Memory B cell (primary cell): Measurements from ENCODE around the gene KPTN.
A peak's percentile ranks its signal among the peaks of the same experiment; 100 is the strongest.

Source experiments
- ATAC-seq: fragments of 150-1000 bp; cut with Tn5 transposase; 2 replicates; pipeline ENCODE4 v1.10.0; 2021; ENCODE audit warnings: low read depth, mild to moderate bottlenecking, moderate library complexity
- DNase-seq, 2 donors: peaks; one replicate each; pipeline ENCODE4 v3.0.0; 2022; ENCODE audit warnings: low spot score in 2 of 2
- H3K27ac Mint-ChIP-seq: one replicate; pipeline ENCODE4 v1.8.0; 2022; ENCODE audit warnings: mild to moderate bottlenecking, moderate library complexity, mixed read lengths
- H3K27me3 Mint-ChIP-seq: one replicate; pipeline ENCODE4 v1.8.0; 2022; ENCODE audit warnings: mixed read lengths
- H3K36me3 Mint-ChIP-seq: one replicate; pipeline ENCODE4 v1.8.0; 2022; ENCODE audit warnings: mild to moderate bottlenecking, mixed read lengths
- H3K4me1 Mint-ChIP-seq: one replicate; pipeline ENCODE4 v1.8.0; 2022; ENCODE audit warnings: mixed read lengths
- H3K4me3 Mint-ChIP-seq: one replicate; pipeline ENCODE4 v1.8.0; 2022; ENCODE audit warnings: mild to moderate bottlenecking, moderate library complexity, mixed read lengths
- H3K9me3 Mint-ChIP-seq: one replicate; pipeline ENCODE4 v1.8.0; 2022; ENCODE audit warnings: mixed read lengths

KPTN gene

DNA sequence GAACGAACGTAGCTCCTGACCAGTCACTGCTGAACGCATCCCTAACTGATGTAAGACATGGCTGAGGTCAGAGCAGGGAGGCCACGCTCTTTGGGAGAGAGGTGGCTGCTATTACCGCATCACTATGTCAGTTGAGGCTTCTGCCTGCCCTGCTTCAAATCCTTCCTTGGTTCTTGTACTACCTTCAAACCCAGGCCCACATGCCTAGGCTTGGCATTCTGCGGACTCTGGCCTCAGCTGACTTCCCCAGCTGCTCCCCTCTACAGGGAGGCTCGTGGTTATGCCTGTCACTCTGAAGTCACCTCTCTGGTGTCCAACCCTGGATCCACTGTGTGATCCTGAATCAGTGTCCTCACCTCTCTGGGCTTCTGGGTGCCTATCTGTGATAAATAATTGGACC lies 49.9 kb downstream of the KPTN start:
- Mint-ChIP-seq H3K4me1 (peaks cover 13% of the 10 kb centered on the region), H3K27ac (no peak overlapping the region), H3K36me3 (peaks cover 1% of the 10 kb centered on the region), H3K27me3 (peaks cover 42% of the 10 kb centered on the region), H3K4me3 (no peak overlapping the region), H3K9me3 (no peaks in the 10 kb centered on the region)
- ATAC-seq = no peak
- no peak for DNase-seq

DNA sequence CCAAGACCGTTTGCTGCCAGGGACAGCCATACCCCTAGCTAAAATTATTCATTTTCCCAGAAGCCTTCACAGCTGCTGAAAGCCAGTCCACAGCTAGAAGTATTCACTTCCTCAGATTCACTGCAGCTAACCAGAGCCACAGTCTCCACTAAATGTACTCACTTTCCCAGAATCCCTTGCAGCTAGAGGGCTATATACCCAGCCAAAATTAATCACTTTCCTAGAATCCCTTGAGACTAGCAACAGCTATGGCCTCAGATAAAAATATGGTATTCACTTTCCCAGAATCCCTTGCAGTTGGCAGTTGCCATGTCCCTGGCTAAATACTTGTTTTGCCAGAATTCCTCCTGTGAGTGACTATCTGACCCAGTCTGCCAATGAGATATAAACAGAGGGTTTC lies 50.9 kb downstream of the KPTN start:
- no peak overlapping the region for H3K4me3 Mint-ChIP-seq
- DNase-seq (no peak), ATAC-seq (no peak)
- H3K27ac Mint-ChIP-seq = no peak overlapping the region
- peaks cover 13% of the 10 kb centered on the region for H3K4me1 Mint-ChIP-seq
- H3K9me3 Mint-ChIP-seq = no peaks in the 10 kb centered on the region
- peaks cover 38% of the 10 kb centered on the region for H3K27me3 Mint-ChIP-seq
- peaks cover 1% of the 10 kb centered on the region for H3K36me3 Mint-ChIP-seq

DNA sequence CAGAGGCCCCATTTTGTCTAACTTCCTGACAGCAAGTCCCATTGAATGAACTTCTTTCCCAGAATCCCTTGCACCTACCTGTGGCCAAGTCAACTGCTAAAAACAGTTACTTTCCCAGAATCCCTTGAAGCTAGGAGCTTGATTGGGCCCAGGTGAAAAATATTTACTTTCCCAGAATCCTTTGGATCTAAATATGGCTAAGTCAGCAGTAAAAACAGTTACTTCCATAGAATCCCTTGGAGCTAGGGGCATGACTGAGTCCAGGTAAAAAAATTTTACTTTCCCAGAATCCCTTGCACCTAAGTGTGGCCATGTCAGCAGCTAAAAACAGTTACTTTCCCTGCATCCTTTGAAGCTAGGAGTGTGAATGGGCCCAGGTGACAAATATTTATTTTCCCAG lies 51.5 kb downstream of the KPTN start:
- ATAC-seq (no peak), DNase-seq (no peak)
- Mint-ChIP-seq H3K36me3 (peaks cover 1% of the 10 kb centered on the region), H3K4me1 (peaks cover 13% of the 10 kb centered on the region), H3K27ac (no peak overlapping the region), H3K4me3 (no peak overlapping the region), H3K9me3 (no peaks in the 10 kb centered on the region), H3K27me3 (peaks cover 35% of the 10 kb centered on the region)

DNA sequence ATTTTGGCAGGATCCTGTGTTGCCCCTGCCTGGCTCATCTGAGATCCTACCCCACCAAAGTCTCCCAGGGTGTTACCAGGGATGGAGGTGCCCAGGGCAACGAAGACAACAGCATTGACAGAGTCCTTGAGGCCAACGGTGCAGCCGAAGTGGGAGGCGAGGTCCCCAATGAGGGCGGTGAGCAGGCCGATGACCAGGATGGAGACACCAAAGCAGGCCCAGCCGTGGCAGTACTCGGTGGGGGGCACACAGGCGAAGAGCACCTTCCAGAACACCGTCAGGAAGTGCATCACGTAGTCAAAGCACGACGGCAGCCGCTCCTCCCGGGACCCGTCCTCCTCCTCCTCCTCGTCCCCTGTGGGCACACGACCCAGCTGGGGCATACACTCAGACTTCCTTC lies 51.9 kb downstream of the KPTN start:
- ATAC-seq = no peak
- DNase-seq = no peak
- Mint-ChIP-seq H3K36me3 (peaks cover 1% of the 10 kb centered on the region), H3K4me3 (no peak overlapping the region), H3K9me3 (no peaks in the 10 kb centered on the region), H3K27me3 (peaks cover 33% of the 10 kb centered on the region), H3K4me1 (peaks cover 10% of the 10 kb centered on the region), H3K27ac (no peak overlapping the region)

DNA sequence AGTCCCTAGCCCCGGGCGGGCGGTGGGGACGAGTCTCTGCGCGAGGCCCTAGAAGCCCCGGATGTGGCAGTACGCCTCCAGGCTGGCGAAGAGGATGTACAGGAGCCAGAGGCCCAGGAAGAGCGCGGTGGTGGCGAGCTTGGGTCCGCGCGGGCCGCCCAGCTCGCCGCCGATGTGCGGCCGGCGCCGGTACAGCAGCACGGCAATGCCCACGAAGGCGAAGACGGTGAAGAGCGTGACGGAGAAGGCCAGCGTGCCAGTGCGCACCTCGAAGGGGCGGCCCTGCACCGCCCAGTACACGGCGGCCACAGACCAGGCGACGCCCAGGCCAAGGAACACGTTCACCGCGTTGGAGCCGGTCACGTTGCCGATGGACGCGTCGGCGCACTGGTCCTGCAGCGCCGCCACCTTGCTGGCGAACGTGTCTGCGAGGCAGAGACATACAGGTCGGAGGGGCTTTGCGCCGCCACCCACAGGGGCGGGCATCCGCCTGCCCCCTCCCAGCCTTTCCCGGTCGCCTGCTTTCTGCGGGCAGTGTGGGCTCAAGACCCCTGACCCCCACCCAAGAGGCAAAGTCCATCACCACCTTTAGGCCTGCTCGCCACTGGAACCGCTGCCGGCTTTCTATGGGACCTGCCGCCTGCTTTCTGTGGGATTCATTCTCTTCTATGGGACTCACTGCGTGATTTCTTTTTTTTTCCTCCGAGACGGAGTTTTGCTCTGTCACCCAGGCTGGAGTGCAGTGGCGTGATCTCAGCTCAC lies 53.8 kb downstream of the KPTN start:
- peaks cover 1% of the 10 kb centered on the region for H3K36me3 Mint-ChIP-seq
- H3K27me3 Mint-ChIP-seq = peaks cover 31% of the 10 kb centered on the region
- ATAC-seq (peak; percentile 16), DNase-seq (no peak)
- no peaks in the 10 kb centered on the region for H3K9me3 Mint-ChIP-seq
- no peak overlapping the region for H3K4me3 Mint-ChIP-seq
- H3K27ac Mint-ChIP-seq = no peak overlapping the region
- H3K4me1 Mint-ChIP-seq = peaks cover 4% of the 10 kb centered on the region

DNA sequence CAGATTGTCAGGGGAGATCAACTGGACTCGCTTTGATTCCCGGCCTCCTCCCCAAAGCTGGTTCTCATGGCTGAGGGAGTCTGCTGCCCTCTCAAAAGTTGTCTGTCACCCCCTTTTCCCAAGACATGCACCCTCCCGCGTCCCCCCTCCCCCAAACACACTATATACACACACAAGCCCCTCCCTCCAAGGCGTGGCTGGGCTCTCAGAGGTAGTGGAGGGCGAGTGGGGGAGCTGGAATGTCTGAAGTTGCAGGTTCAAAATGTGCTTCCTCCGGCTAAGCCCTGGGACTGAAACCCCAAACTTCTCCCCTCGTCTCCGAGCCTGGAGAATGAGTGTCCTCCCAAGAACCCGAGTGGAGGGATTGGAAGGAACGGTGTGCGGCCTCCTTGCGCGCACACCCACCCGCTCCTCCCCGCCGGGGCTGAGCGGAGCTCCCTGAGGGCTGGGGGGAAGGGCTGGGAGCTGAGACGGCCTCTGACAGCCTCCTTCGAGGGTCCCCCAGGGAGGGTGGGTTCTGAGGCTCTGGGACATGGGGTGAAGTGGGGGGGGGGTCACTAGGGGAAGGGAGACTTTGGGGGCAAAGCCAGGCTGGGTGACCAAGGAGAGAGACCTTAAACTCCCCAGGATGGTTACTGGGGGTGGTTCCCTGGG lies 54.8 kb downstream of the KPTN start:
- Mint-ChIP-seq H3K36me3 (peaks cover 2% of the 10 kb centered on the region), H3K27me3 (peaks cover 30% of the 10 kb centered on the region), H3K4me3 (no peak overlapping the region), H3K9me3 (no peaks in the 10 kb centered on the region), H3K4me1 (peaks cover 5% of the 10 kb centered on the region), H3K27ac (no peak overlapping the region)
- DNase-seq = no peak
- no peak for ATAC-seq

DNA sequence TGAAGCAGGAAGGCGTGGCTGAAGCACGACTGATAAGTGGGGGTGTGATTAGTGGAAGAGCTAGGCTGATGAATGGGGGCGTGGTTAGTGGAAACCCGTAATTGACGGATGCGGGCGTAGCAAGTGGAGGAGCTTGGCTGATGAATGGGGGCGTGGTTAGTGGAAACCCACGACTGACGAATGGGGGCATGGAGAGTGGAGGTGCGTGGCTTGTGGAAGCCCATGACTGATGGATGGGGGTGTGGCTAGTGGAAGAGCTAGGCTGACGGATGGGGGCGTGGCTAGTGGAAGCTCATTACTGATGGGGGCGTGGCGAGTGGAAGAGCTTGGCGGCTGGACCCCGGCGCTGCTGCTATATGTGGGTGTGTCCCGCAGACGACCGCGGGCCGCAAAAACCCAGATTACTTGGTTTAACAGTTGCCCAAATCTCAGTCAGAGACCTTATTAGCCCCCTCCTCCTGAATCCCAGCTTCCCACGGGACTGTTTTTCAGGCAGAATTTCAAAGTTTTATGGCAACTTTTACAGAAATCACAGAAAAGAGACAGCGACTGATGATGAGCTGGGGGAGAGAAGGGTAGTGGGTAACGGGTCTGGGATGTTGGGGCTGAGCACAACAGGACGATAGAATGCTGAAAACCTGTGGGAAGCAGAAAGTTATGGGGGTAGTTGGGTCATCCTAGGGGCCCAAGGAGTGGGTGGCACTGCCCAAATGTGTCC lies 55.7 kb downstream of the KPTN start:
- peaks cover 2% of the 10 kb centered on the region for H3K36me3 Mint-ChIP-seq
- H3K27ac Mint-ChIP-seq = no peak overlapping the region
- H3K9me3 Mint-ChIP-seq = no peaks in the 10 kb centered on the region
- peak; percentile 47 for ATAC-seq
- peaks cover 7% of the 10 kb centered on the region for H3K4me1 Mint-ChIP-seq
- H3K4me3 Mint-ChIP-seq = no peak overlapping the region
- no peak for DNase-seq
- peaks cover 34% of the 10 kb centered on the region for H3K27me3 Mint-ChIP-seq

DNA sequence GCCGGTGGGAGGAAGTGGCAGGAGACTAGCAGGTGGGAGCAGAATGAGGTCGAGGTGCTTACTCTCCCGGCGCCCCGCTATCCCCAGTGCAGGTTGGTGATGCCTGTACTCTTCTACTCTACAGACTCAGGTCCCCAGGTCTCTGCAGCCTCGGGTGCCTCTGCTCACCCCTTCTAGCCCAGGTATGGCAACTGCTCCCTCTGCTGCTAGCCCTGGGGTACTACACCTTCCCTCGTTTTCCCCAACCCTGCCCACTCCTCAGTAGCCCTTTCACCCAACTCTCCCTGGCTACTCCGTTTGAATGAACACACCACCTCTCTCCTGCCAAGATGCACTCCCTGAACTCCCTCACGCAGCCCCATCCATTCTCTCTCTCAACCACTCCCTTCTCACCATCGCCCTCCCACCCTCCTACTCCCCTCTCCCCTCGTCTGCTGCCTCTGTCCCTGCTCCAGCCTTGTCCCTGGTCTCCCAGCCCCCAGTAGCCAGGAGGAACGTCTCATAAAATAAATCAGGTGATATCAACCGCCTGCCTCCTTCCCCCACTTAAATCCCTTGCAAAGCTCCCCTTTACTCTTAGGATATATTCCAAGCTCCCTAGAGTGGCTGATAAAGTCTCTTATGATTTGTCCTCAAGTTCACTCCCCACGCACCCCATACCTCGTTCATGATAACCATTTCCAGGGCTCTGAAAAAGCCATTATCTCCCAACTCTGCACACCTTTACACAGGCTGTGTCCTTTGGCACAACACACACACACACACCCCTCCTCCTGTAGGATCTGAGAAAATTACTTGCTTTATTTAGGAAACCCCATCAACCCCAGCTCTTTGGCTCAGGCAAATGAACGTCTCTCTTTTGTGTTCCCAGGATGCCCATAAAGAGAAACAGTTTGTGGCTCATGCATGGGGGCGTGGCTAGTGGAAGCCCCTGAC lies 56.5 kb downstream of the KPTN start:
- Mint-ChIP-seq H3K4me3 (no peak overlapping the region), H3K9me3 (peaks cover 5% of the 10 kb centered on the region), H3K27me3 (peaks cover 39% of the 10 kb centered on the region), H3K4me1 (peaks cover 14% of the 10 kb centered on the region), H3K27ac (no peak overlapping the region), H3K36me3 (peaks cover 6% of the 10 kb centered on the region)
- DNase-seq (peak; percentile 59 to 72), ATAC-seq (peak; percentile 76)
